ENCODE results near the gene VPS52. TPM values are rescaled to one million over a fixed set of nuclear protein-coding genes. Genes with fewer than 3 reads are reported as not detected.

VPS52 gene
- total RNA-seq, 1 donor from 2014 or later, result 41.8 TPM

GRCh38 chr6:33254591-33254990, 17.1 kb downstream of the VPS52 start:
- no peak for TF ChIP-seq CTCF (IDR thresholded peaks at IDR 0.05; ENCODE audit: unreplicated experiment)
- Mint-ChIP-seq H3K4me3 (ENCODE audit: unreplicated experiment) (no peak overlapping the region), H3K4me1 (ENCODE audit: unreplicated experiment) (peaks cover 16% of the 10 kb centered on the region)

GRCh38 chr6:33252759-33253158, 18.9 kb downstream of the VPS52 start:
- Mint-ChIP-seq H3K4me1 (ENCODE audit: unreplicated experiment) (peaks cover 24% of the 10 kb centered on the region), H3K27me3 (ENCODE audit: unreplicated experiment) (peaks cover 4% of the 10 kb centered on the region), H3K27ac (ENCODE audit: unreplicated experiment) (no peak overlapping the region), H3K36me3 (ENCODE audit: low read depth, unreplicated experiment) (peaks cover 13% of the 10 kb centered on the region), H3K4me3 (ENCODE audit: unreplicated experiment) (no peak overlapping the region), H3K9me3 (ENCODE audit: unreplicated experiment) (no peaks in the 10 kb centered on the region)
- no peak for TF ChIP-seq CTCF (IDR thresholded peaks at IDR 0.05; ENCODE audit: unreplicated experiment)
- DNase-seq (ENCODE audit: low spot score), result no peak

More at GRCh38 chr6:33254591-33254990, 17.1 kb downstream of the VPS52 start:
- DNase-seq (ENCODE audit: low spot score), result no peak
- Mint-ChIP-seq H3K9me3 (ENCODE audit: unreplicated experiment) (no peaks in the 10 kb centered on the region), H3K36me3 (ENCODE audit: low read depth, unreplicated experiment) (peaks cover 13% of the 10 kb centered on the region), H3K27me3 (ENCODE audit: unreplicated experiment) (no peaks in the 10 kb centered on the region), H3K27ac (ENCODE audit: unreplicated experiment) (no peak overlapping the region)

- Mint-ChIP-seq H3K27me3 (ENCODE audit: unreplicated experiment) (peaks cover 4% of the 10 kb centered on the region), H3K4me1 (ENCODE audit: unreplicated experiment) (peaks cover 24% of the 10 kb centered on the region), H3K9me3 (ENCODE audit: unreplicated experiment) (no peaks in the 10 kb centered on the region), H3K36me3 (ENCODE audit: low read depth, unreplicated experiment) (peaks cover 13% of the 10 kb centered on the region), H3K27ac (ENCODE audit: unreplicated experiment) (no peak overlapping the region), H3K4me3 (ENCODE audit: unreplicated experiment) (peak overlapping the region; percentile 9)
- DNase-seq (ENCODE audit: low spot score), result no peak
- TF ChIP-seq CTCF (IDR thresholded peaks at IDR 0.05; ENCODE audit: unreplicated experiment), result no peak
Measured at GRCh38 chr6:33251395-33252012, 20.2 kb downstream of the VPS52 start.

- peak overlapping the region; percentile 86 for H3K4me3 Mint-ChIP-seq (ENCODE audit: unreplicated experiment)
- H3K4me1 Mint-ChIP-seq (ENCODE audit: unreplicated experiment), result peaks cover 24% of the 10 kb centered on the region
- no peak for DNase-seq (ENCODE audit: low spot score)
- peaks cover 4% of the 10 kb centered on the region for H3K27me3 Mint-ChIP-seq (ENCODE audit: unreplicated experiment)
- TF ChIP-seq CTCF (IDR thresholded peaks at IDR 0.05; ENCODE audit: unreplicated experiment), result no peak
- H3K9me3 Mint-ChIP-seq (ENCODE audit: unreplicated experiment), result no peaks in the 10 kb centered on the region
- H3K36me3 Mint-ChIP-seq (ENCODE audit: low read depth, unreplicated experiment), result peaks cover 13% of the 10 kb centered on the region
- H3K27ac Mint-ChIP-seq (ENCODE audit: unreplicated experiment), result peak overlapping the region; percentile 79
Measured at GRCh38 chr6:33250731-33251130, 20.9 kb downstream of the VPS52 start.

GRCh38 chr6:33249732-33250630, 21.7 kb downstream of the VPS52 start:
- Mint-ChIP-seq H3K9me3 (ENCODE audit: unreplicated experiment) (no peaks in the 10 kb centered on the region), H3K4me3 (ENCODE audit: unreplicated experiment) (peak overlapping the region; percentile 86), H3K36me3 (ENCODE audit: low read depth, unreplicated experiment) (peaks cover 13% of the 10 kb centered on the region), H3K27ac (ENCODE audit: unreplicated experiment) (peak overlapping the region; percentile 79), H3K4me1 (ENCODE audit: unreplicated experiment) (peaks cover 24% of the 10 kb centered on the region), H3K27me3 (ENCODE audit: unreplicated experiment) (peaks cover 4% of the 10 kb centered on the region)
- no peak for TF ChIP-seq CTCF (IDR thresholded peaks at IDR 0.05; ENCODE audit: unreplicated experiment)
- DNase-seq (ENCODE audit: low spot score), result peak; percentile 9

All from endothelial cell (in vitro differentiated cells).